Coronary artery (tissue), 2 donors: ENCODE measurements around the gene GRIK1.

Source experiments
- DNase-seq: peaks from one replicate; pipeline ENCODE4 v3.0.0-alpha.2; 2017; ENCODE audit warnings: low spot score
- H3K27ac ChIP-seq, 2 donors: fragments of 200-600 bp; sonication (generic); one replicate each; pipeline ENCODE4 v1.5.1; 2016 to 2019
- H3K4me3 ChIP-seq: fragments of 200-600 bp; sonication (generic); 2 replicates; pipeline ENCODE4 v1.5.1; 2016; ENCODE audit warnings: mild to moderate bottlenecking, moderate library complexity
- TF ChIP-seq, protein P1 (sequence below): fragments of 200-600 bp; sonication (generic); IDR thresholded peaks from one replicate; pipeline ENCODE4 v1.5.1; 2019; ENCODE audit warnings: antibody characterized with exemption

GRIK1 gene

DNA sequence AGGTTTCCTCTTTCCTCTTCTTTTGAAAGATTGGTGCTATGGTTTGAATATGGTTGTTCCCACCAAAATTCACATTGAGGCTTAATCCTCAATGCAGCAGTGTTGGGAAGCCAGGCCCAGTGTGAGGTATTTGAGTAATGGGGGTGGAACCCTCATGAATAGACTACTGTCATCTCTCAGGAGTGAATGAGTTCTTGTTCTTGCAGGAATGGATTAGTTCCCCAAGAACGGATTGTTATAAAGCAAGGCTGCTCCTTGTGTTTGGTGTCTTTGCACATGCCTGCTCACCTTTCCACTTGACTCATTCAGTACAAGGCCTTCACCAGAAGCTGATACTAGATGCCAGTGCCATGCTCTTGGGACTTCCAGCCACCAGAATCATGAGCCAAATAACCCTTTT lies 417.9 kb downstream of the GRIK1 start:
- no peak overlapping the region for H3K4me3 ChIP-seq
- DNase-seq = no peak
- TF ChIP-seq, protein P1, sequence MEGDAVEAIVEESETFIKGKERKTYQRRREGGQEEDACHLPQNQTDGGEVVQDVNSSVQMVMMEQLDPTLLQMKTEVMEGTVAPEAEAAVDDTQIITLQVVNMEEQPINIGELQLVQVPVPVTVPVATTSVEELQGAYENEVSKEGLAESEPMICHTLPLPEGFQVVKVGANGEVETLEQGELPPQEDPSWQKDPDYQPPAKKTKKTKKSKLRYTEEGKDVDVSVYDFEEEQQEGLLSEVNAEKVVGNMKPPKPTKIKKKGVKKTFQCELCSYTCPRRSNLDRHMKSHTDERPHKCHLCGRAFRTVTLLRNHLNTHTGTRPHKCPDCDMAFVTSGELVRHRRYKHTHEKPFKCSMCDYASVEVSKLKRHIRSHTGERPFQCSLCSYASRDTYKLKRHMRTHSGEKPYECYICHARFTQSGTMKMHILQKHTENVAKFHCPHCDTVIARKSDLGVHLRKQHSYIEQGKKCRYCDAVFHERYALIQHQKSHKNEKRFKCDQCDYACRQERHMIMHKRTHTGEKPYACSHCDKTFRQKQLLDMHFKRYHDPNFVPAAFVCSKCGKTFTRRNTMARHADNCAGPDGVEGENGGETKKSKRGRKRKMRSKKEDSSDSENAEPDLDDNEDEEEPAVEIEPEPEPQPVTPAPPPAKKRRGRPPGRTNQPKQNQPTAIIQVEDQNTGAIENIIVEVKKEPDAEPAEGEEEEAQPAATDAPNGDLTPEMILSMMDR = no peak
- H3K27ac ChIP-seq = no peak overlapping the region

DNA sequence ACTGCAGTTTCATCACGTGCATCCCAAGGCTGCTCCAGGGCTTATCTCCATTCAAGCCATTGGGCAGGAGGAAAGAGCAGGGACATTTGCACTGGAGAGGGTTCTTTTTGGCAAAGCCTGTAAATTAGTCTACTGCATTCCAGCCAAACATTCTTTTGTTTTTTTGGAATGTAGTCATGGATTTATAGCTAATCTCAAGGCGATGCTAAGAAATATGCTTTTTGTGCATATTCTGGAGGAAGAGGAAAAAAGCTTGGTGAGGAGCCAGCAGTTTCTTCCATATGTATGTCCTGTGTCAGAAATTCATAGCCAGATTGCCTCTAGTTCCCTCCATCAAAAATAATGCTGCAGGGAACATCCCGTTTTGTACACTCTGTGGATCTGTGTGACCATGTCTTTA lies 419.6 kb downstream of the GRIK1 start:
- H3K4me3 ChIP-seq = no peak overlapping the region
- no peak overlapping the region for H3K27ac ChIP-seq
- DNase-seq = no peak
- TF ChIP-seq, protein P1 = no peak

DNA sequence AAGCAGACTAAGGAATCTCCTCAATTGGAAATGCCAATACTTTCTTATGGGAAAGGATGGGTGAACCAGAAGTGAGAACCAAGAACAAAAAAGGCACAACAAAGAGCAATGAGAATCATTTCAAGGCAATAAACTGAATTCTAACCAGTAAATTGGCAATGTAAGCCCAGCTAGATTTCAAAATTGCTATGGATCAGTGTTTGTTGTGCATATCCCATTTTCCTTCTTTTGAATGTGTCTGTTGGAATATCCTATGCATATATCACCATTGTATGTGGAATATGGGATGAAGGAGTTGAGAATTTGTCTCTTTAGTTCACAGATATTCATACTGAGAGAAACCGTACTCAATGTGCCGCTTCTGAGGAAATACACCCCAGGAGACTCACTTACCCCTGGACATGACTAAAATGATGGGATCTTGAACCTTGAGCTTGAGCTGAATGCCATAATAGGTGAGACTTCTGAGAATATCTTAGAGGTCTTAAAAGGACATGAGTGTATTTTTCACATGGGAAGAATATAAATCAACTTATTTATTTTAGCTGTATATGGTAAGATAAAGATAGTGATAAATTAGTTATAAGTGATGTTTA lies 425.0 kb downstream of the GRIK1 start:
- Histone ChIP-seq H3K27ac (no peak overlapping the region), H3K4me3 (no peak overlapping the region)
- DNase-seq = no peak
- TF ChIP-seq, protein P1 = no peak

DNA sequence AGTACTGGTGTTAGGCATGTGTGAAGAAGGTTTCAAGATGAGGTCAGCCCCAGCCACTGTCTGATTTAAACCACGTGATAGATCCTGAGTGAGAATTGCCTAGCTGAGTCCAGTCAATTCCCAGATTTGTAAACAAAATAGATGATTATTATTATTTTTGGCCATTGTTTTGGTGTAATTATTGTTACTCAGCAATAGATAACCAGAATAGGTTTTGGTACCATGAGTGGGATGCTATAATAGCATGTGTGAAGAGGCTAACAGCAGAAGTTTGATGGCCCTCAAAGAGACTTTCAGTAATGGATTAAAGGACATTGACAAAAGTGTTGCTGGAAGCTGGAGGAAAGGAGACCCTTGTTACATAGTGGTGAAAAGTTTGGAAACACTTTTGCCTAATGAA lies 426.3 kb downstream of the GRIK1 start:
- Histone ChIP-seq H3K4me3 (no peak overlapping the region), H3K27ac (no peak overlapping the region)
- TF ChIP-seq, protein P1 = no peak
- DNase-seq = no peak

DNA sequence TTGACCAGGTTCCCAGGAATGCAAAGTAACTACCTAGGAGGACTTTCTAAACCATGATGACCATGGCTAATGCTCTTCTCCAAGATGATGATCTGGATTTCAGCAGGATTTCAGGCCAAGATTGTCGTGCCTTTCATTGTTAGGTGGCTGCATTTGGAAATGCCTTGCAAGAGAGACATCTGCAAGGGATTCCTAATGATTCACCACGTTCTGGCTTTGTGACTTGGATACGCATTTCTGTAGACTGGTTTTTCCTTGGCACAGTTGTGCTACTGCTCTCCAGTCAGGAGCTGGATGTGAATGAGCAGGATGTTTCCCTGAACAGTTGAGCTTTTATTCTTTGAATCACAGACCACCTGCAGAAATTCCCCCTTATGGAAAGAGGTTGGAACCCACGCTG lies 428.7 kb downstream of the GRIK1 start:
- Histone ChIP-seq H3K4me3 (no peak overlapping the region), H3K27ac (no peak overlapping the region)
- DNase-seq = no peak
- TF ChIP-seq, protein P1 = no peak

DNA sequence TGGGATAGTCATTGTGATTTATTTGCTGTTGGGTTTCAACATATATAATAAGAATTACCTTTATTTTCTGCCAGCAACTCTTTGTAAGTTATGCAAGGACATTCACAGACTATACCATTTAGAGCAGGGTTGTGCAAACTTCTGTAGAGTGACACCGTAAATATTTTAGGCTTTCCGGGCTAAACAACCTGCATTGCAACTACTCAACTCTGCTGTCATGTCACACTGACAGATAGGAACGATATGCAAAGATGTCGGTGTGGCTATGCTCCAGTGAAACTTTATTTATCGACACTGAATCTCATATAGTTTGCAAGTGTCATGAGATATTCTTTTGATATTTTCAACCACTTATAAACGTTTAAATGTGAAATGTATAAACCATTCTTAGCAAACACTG lies 430.7 kb downstream of the GRIK1 start:
- Histone ChIP-seq H3K4me3 (no peak overlapping the region), H3K27ac (no peak overlapping the region)
- TF ChIP-seq, protein P1 = no peak
- no peak for DNase-seq

DNA sequence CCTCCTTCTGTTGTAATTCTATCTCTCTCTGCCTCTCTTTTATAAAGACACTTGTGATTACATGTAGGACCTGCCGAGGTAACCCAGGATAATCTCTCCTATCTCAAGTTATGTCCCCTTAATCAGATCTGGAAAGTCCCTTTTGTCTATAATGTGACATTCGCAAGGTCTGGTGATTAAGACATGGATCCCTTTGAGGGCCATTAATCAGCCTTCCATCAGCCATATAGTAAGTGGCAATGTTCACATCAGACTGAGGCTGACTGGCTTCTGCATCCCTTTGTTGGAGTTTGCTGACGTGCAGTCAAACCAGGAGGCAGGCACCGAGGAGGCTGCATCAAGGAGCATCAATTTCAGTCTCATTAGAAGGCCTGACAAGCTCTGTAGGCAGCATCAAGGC lies 431.5 kb downstream of the GRIK1 start:
- H3K4me3 ChIP-seq = no peak overlapping the region
- TF ChIP-seq, protein P1 = no peak
- H3K27ac ChIP-seq = no peak overlapping the region
- DNase-seq = no peak
